Gastroesophageal sphincter (tissue), 4 donors: Measurements from ENCODE around the gene HAUS6. TPM values are rescaled to one million over a fixed set of nuclear protein-coding genes. Genes with fewer than 3 reads are reported as not detected.

Experiments used
- ATAC-seq: fragments of 150-250 bp; one replicate; pipeline ENCODE4 v1.9.1; 2016; ENCODE audit warnings: mild to moderate bottlenecking, moderate library complexity
- H3K27ac ChIP-seq, 4 donors: fragments of 200-600 bp; sonication (generic) in 3 of 4; 1 replicate in 3 of 4; 2 replicates in 1 of 4; pipeline ENCODE4 v1.5.1; 2016 to 2019
- H3K27me3 ChIP-seq: fragments of 200-600 bp; sonication (generic); one replicate; pipeline ENCODE4 v1.5.1; 2019
- H3K36me3 ChIP-seq, 2 donors: fragments of 200-600 bp; sonication (generic); one replicate each; pipeline ENCODE4 v1.5.1; 2019; ENCODE audit warnings: control low read depth in 1 of 2
- H3K4me1 ChIP-seq, 3 donors: fragments of 200-600 bp; sonication (generic); 1 replicate in 2 of 3; 2 replicates in 1 of 3; pipeline ENCODE4 v1.5.1; 2016 to 2019; ENCODE audit warnings: control low read depth in 2 of 3
- H3K4me3 ChIP-seq, 2 donors: fragments of 200-600 bp; sonication (generic); one replicate each; pipeline ENCODE4 v1.5.1; 2019; ENCODE audit warnings: mild to moderate bottlenecking in 1 of 2, moderate library complexity in 1 of 2
- H3K9me3 ChIP-seq, 3 donors: fragments of 200-600 bp; sonication (generic); one replicate each; pipeline ENCODE4 v1.5.1; 2017 to 2019; ENCODE audit warnings: control low read depth in 2 of 3
- CTCF ChIP-seq, 4 experiments: fragments of 200-600 bp in 2 of 4; fragments of 450-650 bp in 2 of 4; sonication (generic) in 1 of 4; IDR thresholded peaks; one replicate each; pipeline ENCODE4 v1.5.1; 2017 to 2019; ENCODE audit warnings: antibody characterized with exemption in 4 of 4, mild to moderate bottlenecking in 2 of 4, moderate library complexity in 2 of 4
- EP300 ChIP-seq: sonication (generic); formaldehyde crosslinking; IDR thresholded peaks from one replicate; pipeline ENCODE4 v1.6.1; 2017; ENCODE audit warnings: antibody characterized with exemption, mild to moderate bottlenecking
- POLR2A ChIP-seq, 2 donors: fragments of 450-650 bp; IDR thresholded peaks; one replicate each; pipeline ENCODE4 v1.6.1; 2017; ENCODE audit warnings: antibody characterized with exemption in 2 of 2, mild to moderate bottlenecking in 2 of 2, moderate library complexity in 1 of 2
- POLR2AphosphoS5 ChIP-seq: sonication (generic); formaldehyde crosslinking; IDR thresholded peaks from one replicate; pipeline ENCODE4 v1.6.1; 2017; ENCODE audit warnings: antibody characterized with exemption
- WGBS, 2 donors: methylation state at CpG; one replicate each; pipeline ENCODE4 v1.1.5; 2018; ENCODE audit warnings: low coverage in 1 of 2; 5-methylcytosine and 5-hydroxymethylcytosine counted together
- total RNA-seq, 4 donors: library from RNA; depleted of rRNA; stranded (reverse); fragments of >200 nt; gene quantifications; one replicate each; pipeline ENCODE4 v1.1.0, GENCODE V29; 2016

HAUS6 gene
- total RNA-seq, 4 donors from 2014 or later, result 7.3 to 16.5 (median 9.8) TPM

DNA sequence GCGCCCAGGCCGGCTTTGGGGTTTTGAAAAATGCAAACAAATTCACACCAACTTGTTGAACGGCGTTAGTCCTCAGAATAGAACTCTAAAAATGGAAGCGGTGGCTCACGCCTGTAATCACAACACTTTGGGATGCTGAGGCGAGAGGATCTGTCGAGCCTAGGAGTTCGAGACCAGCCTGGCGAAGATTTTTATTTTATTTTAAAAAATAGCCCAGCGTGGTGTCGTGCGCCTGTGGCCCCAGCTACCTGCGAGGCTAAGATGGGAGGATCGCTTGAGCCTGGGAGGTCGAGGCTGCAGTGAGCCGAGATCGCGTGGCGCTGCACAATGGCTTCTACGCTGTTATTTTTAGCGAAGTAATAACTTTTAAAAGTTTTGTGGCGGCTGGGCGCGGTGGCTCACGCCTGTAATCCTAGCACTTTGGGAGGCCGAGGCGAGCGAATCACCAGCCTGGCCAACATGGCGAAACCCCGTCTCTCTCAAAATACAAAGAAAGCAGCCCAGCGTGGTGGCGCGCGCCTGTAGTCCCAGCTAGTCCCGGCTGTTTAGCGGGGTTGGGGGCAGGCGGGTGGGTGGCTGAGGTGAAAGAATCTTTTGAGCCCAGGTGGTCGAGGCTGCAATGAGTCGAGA lies 25.3 kb upstream of the HAUS6 start:
- H3K36me3 ChIP-seq, result peaks cover 0 to 21% of the 10 kb centered on the region in 2 donors
- H3K4me3 ChIP-seq, result peak overlapping the region; percentile 87 to 95
- no peaks in the 10 kb centered on the region for H3K27me3 ChIP-seq
- ATAC-seq, result peak; percentile 29
- peak overlapping the region; percentile 92 to 98 (median 94) for H3K27ac ChIP-seq
- WGBS, 2 donors, result 0 to 1% methylated on average over 10 to 20 of the region's 40 CpGs
- H3K4me1 ChIP-seq, result peaks cover 0 to 56% (median 5%) of the 10 kb centered on the region in 3 donors
- no peak for TF ChIP-seq EP300
- peak in 1 of 4 experiments; percentile 16 for TF ChIP-seq CTCF (IDR thresholded peaks at IDR 0.05)
- no peaks in the 10 kb centered on the region for H3K9me3 ChIP-seq

DNA sequence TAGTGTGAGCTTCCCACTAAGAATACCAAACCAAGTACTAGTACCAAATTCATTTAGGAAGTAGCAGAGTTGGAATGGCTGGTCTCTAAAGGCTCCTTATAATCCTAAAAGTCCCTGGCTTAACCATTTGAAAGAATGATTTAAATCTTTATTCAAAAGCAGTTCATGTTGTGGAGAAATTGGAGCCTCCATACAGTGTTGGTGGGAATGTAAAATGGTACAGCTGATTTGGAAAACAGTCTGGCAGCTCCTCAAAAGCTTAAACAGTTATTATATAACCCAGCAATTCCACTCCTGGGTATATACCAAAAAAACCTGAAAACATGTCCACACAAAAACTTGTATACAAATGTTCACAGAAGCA lies 21.7 kb upstream of the HAUS6 start:
- peak overlapping the region in 2 of 4 donors; percentile 11 to 36 for H3K27ac ChIP-seq
- H3K36me3 ChIP-seq, result peaks cover 0 to 57% of the 10 kb centered on the region in 2 donors
- ATAC-seq, result no peak

GRCh38 chr9:19122490-19123042 lies 19.9 kb upstream of the HAUS6 start:
- Histone ChIP-seq H3K9me3 (no peaks in the 10 kb centered on the region), H3K4me1 (peaks cover 0 to 39% (median 0%) of the 10 kb centered on the region in 3 donors), H3K36me3 (peaks cover 0 to 75% of the 10 kb centered on the region in 2 donors), H3K27me3 (no peaks in the 10 kb centered on the region), H3K4me3 (no peak overlapping the region), H3K27ac (no peak overlapping the region)
- no peak for TF ChIP-seq POLR2AphosphoS5
- TF ChIP-seq POLR2A (IDR thresholded peaks at IDR 0.05), result no peak
- TF ChIP-seq CTCF (IDR thresholded peaks at IDR 0.05), result no peak
- TF ChIP-seq EP300, result no peak
- no peak for ATAC-seq
- WGBS, 2 donors, result 100% methylated on average over 2 of the region's 3 CpGs; no CpG with 5 or more reads in 1 of the 2 donors

More for the DNA sequence above, 21.7 kb upstream of the HAUS6 start:
- TF ChIP-seq POLR2A (IDR thresholded peaks at IDR 0.05), result no peak
- no peak for TF ChIP-seq CTCF (IDR thresholded peaks at IDR 0.05)
- TF ChIP-seq POLR2AphosphoS5, result no peak
- TF ChIP-seq EP300, result no peak
- no peaks in the 10 kb centered on the region for H3K9me3 ChIP-seq
- peaks cover 0 to 50% (median 5%) of the 10 kb centered on the region in 3 donors for H3K4me1 ChIP-seq
- H3K4me3 ChIP-seq, result no peak overlapping the region
- H3K27me3 ChIP-seq, result no peaks in the 10 kb centered on the region

GRCh38 chr9:19120877-19121276 lies 18.2 kb upstream of the HAUS6 start:
- WGBS, 2 donors, result 93% methylated on average over 6 of the region's 6 CpGs; no CpG with 5 or more reads in 1 of the 2 donors
- TF ChIP-seq POLR2A (IDR thresholded peaks at IDR 0.05), result no peak
- TF ChIP-seq CTCF (IDR thresholded peaks at IDR 0.05), result no peak
- no peak for TF ChIP-seq EP300
- TF ChIP-seq POLR2AphosphoS5, result no peak
- H3K4me3 ChIP-seq, result no peak overlapping the region
- ATAC-seq, result no peak
- no peak overlapping the region for H3K27ac ChIP-seq
- H3K27me3 ChIP-seq, result no peaks in the 10 kb centered on the region
- H3K36me3 ChIP-seq, result peaks cover 0 to 90% of the 10 kb centered on the region in 2 donors
- no peaks in the 10 kb centered on the region for H3K9me3 ChIP-seq
- peaks cover 0 to 23% (median 0%) of the 10 kb centered on the region in 3 donors for H3K4me1 ChIP-seq
